ENCODE data around the gene DAGLA. TPM values are rescaled to one million over a fixed set of nuclear protein-coding genes. Genes with fewer than 3 reads are reported as not detected.

DAGLA gene
- total and polyA plus RNA-seq, 2 of the 13 experiments (the other 11 are each of a cell fraction or from before 2014, with no cell fraction given), result 2.6 to 3.9 TPM

- TF ChIP-seq KLF15 (CRISPR knock-in tag; IDR thresholded peaks at IDR 0.05; ENCODE audit: borderline replicate concordance) (no peak), ATM (IDR thresholded peaks at IDR 0.05; ENCODE audit: borderline replicate concordance) (no peak), ZNF639 (CRISPR knock-in tag; conservative IDR thresholded peaks at IDR 0.05) (no peak)
Measured at GRCh38 chr11:61712314-61712713, 32.1 kb downstream of the DAGLA start (continued).

GRCh38 chr11:61712846-61713245 is 32.7 kb downstream of the DAGLA start:
- WGBS (ENCODE audit: low lambda C conversion rate), result 96% methylated on average over 6 of the region's 6 CpGs
- POLR2A ChIA-PET, result no interaction called here
- TF ChIP-seq CHCHD3 (CRISPR knock-in tag; IDR thresholded peaks at IDR 0.05), result no peak
- TF ChIP-seq IKZF1 (IDR thresholded peaks at IDR 0.05), result no peak
- TF ChIP-seq ZNF510 (CRISPR knock-in tag; IDR thresholded peaks at IDR 0.05; ENCODE audit: low read depth), result no peak
- TF ChIP-seq ZNF629 (CRISPR knock-in tag; conservative IDR thresholded peaks at IDR 0.05), result peak; percentile 89
- Histone ChIP-seq H3K9ac (ENCODE audit: insufficient read depth, low read depth, low read length) (no peak overlapping the region), H3K9me3 (ENCODE audit: low read length) (no peaks in the 10 kb centered on the region), H3K27me3 (ENCODE audit: control insufficient read depth in 1 of 2, insufficient read depth in 2 of 2, low read length in 2 of 2) (no peaks in the 10 kb centered on the region), H3K4me2 (ENCODE audit: low read depth, low read length) (no peak overlapping the region), H3K79me2 (ENCODE audit: insufficient read depth, low read length) (peaks cover 5% of the 10 kb centered on the region), H3K27ac (ENCODE audit: extremely low read length, insufficient read depth, low read length) (no peak overlapping the region), H3K36me3 (replicated peaks in 1 of 2; ENCODE audit: control insufficient read depth in 1 of 2, insufficient read depth in 2 of 2, low read length in 2 of 2) (peaks cover 0 to 8% of the 10 kb centered on the region in 2 experiments; a peak in 4 of 5 replicates), H2AFZ (ENCODE audit: low read length) (no peak overlapping the region), H4K20me1 (ENCODE audit: insufficient read depth, low read length) (no peaks in the 10 kb centered on the region), H3K4me1 (ENCODE audit: insufficient read depth, low read length) (peaks cover 19% of the 10 kb centered on the region), H3K4me3 (replicated peaks in 1 of 3; ENCODE audit: insufficient read depth in 1 of 3, low read depth in 2 of 3, low read length in 3 of 3) (no peak overlapping the region)
- no peak for FAIRE-seq
- CTCF ChIA-PET (ENCODE audit: low intra/inter-chr PET ratio, low total read pairs), result no interaction called here
- in situ Hi-C loops (cut with HindIII; ENCODE audit: extremely low pct_ligation_motif_present, low pct_unique_long_range_greater_than_20kb) (no loop called here), intact Hi-C loops (cut with micrococcal nuclease; ENCODE audit: unreplicated experiment) (no loop called here)
- no peak for ATAC-seq
- DNase-seq (ENCODE audit: low spot score), result no peak
- BruUV-seq (replicated peaks), result no TSS peak
